Hepatocyte (in vitro differentiated cells): ENCODE measurements around the gene OSBPL3. TPM values are rescaled to one million over a fixed set of nuclear protein-coding genes. Genes with fewer than 3 reads are reported as not detected.

Experiments used
- DNase-seq: peaks from one replicate; pipeline ENCODE4 v3.0.0-alpha.2; 2016; ENCODE audit warnings: low spot score
- H2AFZ ChIP-seq: fragments of 200-600 bp; sonication (generic); 2 replicates; pipeline ENCODE4 v1.6.0; 2016; ENCODE audit warnings: antibody characterized with exemption, mild to moderate bottlenecking
- H3K27ac ChIP-seq: fragments of 200-600 bp; sonication (generic); 2 replicates; pipeline ENCODE4 v1.5.1; 2016; ENCODE audit warnings: mild to moderate bottlenecking
- H3K27me3 ChIP-seq: fragments of 200-600 bp; sonication (generic); 2 replicates; pipeline ENCODE4 v1.6.1; 2016
- H3K36me3 ChIP-seq: fragments of 200-600 bp; sonication (generic); replicated peaks from 2 replicates; pipeline ENCODE4 v1.5.1; 2016; ENCODE audit warnings: low read depth; ENCODE audit not compliant: insufficient read depth
- H3K4me1 ChIP-seq: fragments of 200-600 bp; sonication (generic); 2 replicates; pipeline ENCODE4 v1.5.1; 2016; ENCODE audit warnings: mild to moderate bottlenecking, moderate library complexity; ENCODE audit not compliant: insufficient read depth
- H3K4me2 ChIP-seq: fragments of 200-600 bp; sonication (generic); 2 replicates; pipeline ENCODE4 v1.6.0; 2016
- H3K4me3 ChIP-seq: fragments of 200-600 bp; sonication (generic); 2 replicates; pipeline ENCODE4 v1.5.1; 2016; ENCODE audit warnings: mild to moderate bottlenecking
- H3K79me2 ChIP-seq: fragments of 200-600 bp; sonication (generic); 2 replicates; pipeline ENCODE4 v1.6.0; 2017; ENCODE audit warnings: mild to moderate bottlenecking
- H3K9me2 ChIP-seq: fragments of 200-600 bp; sonication (generic); replicated peaks from 2 replicates; pipeline ENCODE4 v1.6.0; 2017; ENCODE audit warnings: mild to moderate bottlenecking; ENCODE audit not compliant: insufficient read depth
- H3K9me3 ChIP-seq: fragments of 200-600 bp; sonication (generic); 2 replicates; pipeline ENCODE4 v1.5.1; 2016; ENCODE audit warnings: low read depth, mild to moderate bottlenecking
- H4K20me1 ChIP-seq: fragments of 200-600 bp; sonication (generic); 2 replicates; pipeline ENCODE4 v1.6.0; 2016; ENCODE audit warnings: mild to moderate bottlenecking; ENCODE audit not compliant: insufficient read depth, poor library complexity, severe bottlenecking
- EZH2 ChIP-seq: fragments of 200-600 bp; sonication (generic); IDR thresholded peaks from 2 replicates; pipeline ENCODE4 v1.6.1; 2016; ENCODE audit warnings: antibody characterized with exemption, mild to moderate bottlenecking, borderline replicate concordance
- EZH2phosphoT487 ChIP-seq: fragments of 200-600 bp; sonication (generic); IDR thresholded peaks from one replicate; pipeline ENCODE4 v1.6.1; 2018; ENCODE audit warnings: antibody characterized with exemption, mild to moderate bottlenecking, low read depth, moderate library complexity; ENCODE audit not compliant: unreplicated experiment, severe bottlenecking
- WGBS: methylation state at CpG from one replicate; pipeline ENCODE4 v1.1.6; 2016; ENCODE audit warnings: low lambda C conversion rate; ENCODE audit errors: missing lambda C conversion rate; 5-methylcytosine and 5-hydroxymethylcytosine counted together
- polyA plus RNA-seq: library from polyadenylated mRNA; unstranded; fragments of >200 nt; fragmentation: Nextera tagmentation; extraction: Ambion mirVana; gene quantifications from 2 replicates; pipeline ENCODE4 v1.2.1, GENCODE V29; 2016
- total RNA-seq: library from RNA; depleted of rRNA; stranded (reverse); fragments of >200 nt; gene quantifications from 2 replicates; pipeline ENCODE4 v1.2.3, GENCODE V29; 2014
- TF ChIP-seq, protein P1 (sequence below): fragments of 200-600 bp; sonication (generic); IDR thresholded peaks from 2 replicates; pipeline ENCODE4 v1.5.1; 2016; ENCODE audit warnings: antibody characterized with exemption, mild to moderate bottlenecking; ENCODE audit not compliant: poor library complexity

Gene OSBPL3
- total and polyA plus RNA-seq, 2 experiments from 2014 or later = 11.4 to 18.0 TPM

- Histone ChIP-seq H3K9me2 (no peaks in the 10 kb centered on the region), H3K36me3 (no peaks in the 10 kb centered on the region), H3K4me2 (no peak overlapping the region), H3K9me3 (no peaks in the 10 kb centered on the region), H3K4me1 (no peaks in the 10 kb centered on the region), H3K27me3 (no peaks in the 10 kb centered on the region), H3K27ac (no peak overlapping the region), H4K20me1 (no peaks in the 10 kb centered on the region), H3K79me2 (peaks cover 63% of the 10 kb centered on the region), H3K4me3 (no peak overlapping the region), H2AFZ (no peak overlapping the region)
- TF ChIP-seq EZH2 (no peak), EZH2phosphoT487 (no peak)
- TF ChIP-seq, protein P1, sequence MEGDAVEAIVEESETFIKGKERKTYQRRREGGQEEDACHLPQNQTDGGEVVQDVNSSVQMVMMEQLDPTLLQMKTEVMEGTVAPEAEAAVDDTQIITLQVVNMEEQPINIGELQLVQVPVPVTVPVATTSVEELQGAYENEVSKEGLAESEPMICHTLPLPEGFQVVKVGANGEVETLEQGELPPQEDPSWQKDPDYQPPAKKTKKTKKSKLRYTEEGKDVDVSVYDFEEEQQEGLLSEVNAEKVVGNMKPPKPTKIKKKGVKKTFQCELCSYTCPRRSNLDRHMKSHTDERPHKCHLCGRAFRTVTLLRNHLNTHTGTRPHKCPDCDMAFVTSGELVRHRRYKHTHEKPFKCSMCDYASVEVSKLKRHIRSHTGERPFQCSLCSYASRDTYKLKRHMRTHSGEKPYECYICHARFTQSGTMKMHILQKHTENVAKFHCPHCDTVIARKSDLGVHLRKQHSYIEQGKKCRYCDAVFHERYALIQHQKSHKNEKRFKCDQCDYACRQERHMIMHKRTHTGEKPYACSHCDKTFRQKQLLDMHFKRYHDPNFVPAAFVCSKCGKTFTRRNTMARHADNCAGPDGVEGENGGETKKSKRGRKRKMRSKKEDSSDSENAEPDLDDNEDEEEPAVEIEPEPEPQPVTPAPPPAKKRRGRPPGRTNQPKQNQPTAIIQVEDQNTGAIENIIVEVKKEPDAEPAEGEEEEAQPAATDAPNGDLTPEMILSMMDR = no peak
- DNase-seq = no peak
- WGBS = 82% methylated on average over 3 of the region's 3 CpGs
Measured at GRCh38 chr7:24951441-24951980, 28.5 kb downstream of the OSBPL3 start.

DNA sequence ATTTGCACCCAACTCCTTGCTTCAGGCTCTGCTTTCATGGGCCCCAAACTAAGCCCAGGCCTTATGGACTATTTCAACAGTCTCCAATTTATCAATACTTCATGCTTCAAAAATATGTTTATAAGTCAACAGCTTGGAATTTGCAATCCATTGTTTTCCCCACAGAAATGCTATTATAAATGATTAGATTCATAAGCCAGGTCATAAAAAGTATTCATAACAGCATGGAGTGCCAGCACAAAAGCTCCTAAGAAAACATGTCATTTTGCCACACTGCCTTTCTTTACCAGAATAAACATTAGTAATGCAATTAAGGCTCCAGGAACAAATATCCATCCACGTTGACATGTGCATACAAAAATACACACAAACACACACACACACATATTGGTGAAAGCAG lies 30.1 kb downstream of the OSBPL3 start:
- 80% methylated on average over 1 of the region's 1 CpG for WGBS

GRCh38 chr7:24948739-24949138 lies 31.2 kb downstream of the OSBPL3 start:
- Histone ChIP-seq H2AFZ (no peak overlapping the region), H3K27me3 (no peaks in the 10 kb centered on the region), H4K20me1 (no peaks in the 10 kb centered on the region), H3K4me2 (no peak overlapping the region), H3K36me3 (no peaks in the 10 kb centered on the region), H3K79me2 (peaks cover 48% of the 10 kb centered on the region), H3K4me3 (no peak overlapping the region), H3K9me3 (no peaks in the 10 kb centered on the region), H3K9me2 (no peaks in the 10 kb centered on the region), H3K4me1 (no peaks in the 10 kb centered on the region), H3K27ac (no peak overlapping the region)
- no peak for DNase-seq
- 94% methylated on average over 4 of the region's 4 CpGs for WGBS
- TF ChIP-seq, protein P1 = no peak
- TF ChIP-seq EZH2phosphoT487 = no peak
- TF ChIP-seq EZH2 = no peak

More for the DNA sequence above, 30.1 kb downstream of the OSBPL3 start:
- Histone ChIP-seq H3K4me1 (no peaks in the 10 kb centered on the region), H3K4me2 (no peak overlapping the region), H3K27me3 (no peaks in the 10 kb centered on the region), H3K4me3 (no peak overlapping the region), H3K9me2 (no peaks in the 10 kb centered on the region), H3K27ac (no peak overlapping the region), H3K9me3 (no peaks in the 10 kb centered on the region), H3K36me3 (no peaks in the 10 kb centered on the region), H3K79me2 (peaks cover 55% of the 10 kb centered on the region), H4K20me1 (no peaks in the 10 kb centered on the region), H2AFZ (no peak overlapping the region)
- TF ChIP-seq, protein P1 = no peak
- TF ChIP-seq EZH2 (no peak), EZH2phosphoT487 (no peak)
- no peak for DNase-seq
